ENCODE data around the gene VAMP2. TPM values are rescaled to one million over a fixed set of nuclear protein-coding genes. Genes with fewer than 3 reads are reported as not detected.
A peak's percentile ranks its signal among the peaks of the same experiment; 100 is the strongest.

The VAMP2 gene
- total and polyA plus RNA-seq, 2 of the 4 experiments (the other 2 are of a cell fraction): 2.3 to 33.3 TPM

GRCh38 chr17:8155231-8155995 lies 7.3 kb downstream of the VAMP2 start:
- peak overlapping the region; percentile 29; the same call in 1 of the 2 replicates for H3K23ac ChIP-seq (ENCODE audit: low read depth, low read length)
- in situ Hi-C loops (cut with MboI; ENCODE audit: low sequenced_read_pairs): loop anchor here (25.0 kb wide), 1 partner anchor 918 kb away; the partner anchor contains the start of genes DVL2, GABARAP and PHF23
- no peak overlapping the region for H3K56ac ChIP-seq (ENCODE audit: extremely low read depth, insufficient read depth, low read length)
- CTCF ChIA-PET: interaction anchor here (0.6 kb wide), 1 partner anchor 23 kb away, joined by 8 read pairs; no protein-coding TSS in a partner anchor
- no peak overlapping the region; the same call in 1 of the 2 replicates for H3K4ac ChIP-seq (ENCODE audit: low read depth, low read length)
- peak overlapping the region; percentile 55; the same call in 1 of the 2 replicates for H3K9ac ChIP-seq (ENCODE audit: low read depth, low read length)
- H4K20me1 ChIP-seq (ENCODE audit: insufficient read depth, low read length): peaks cover 13% of the 10 kb centered on the region
- no peak for TF ChIP-seq RAD21 (IDR thresholded peaks at IDR 0.05; ENCODE audit: low read length)
- TF ChIP-seq CHD1 (IDR thresholded peaks at IDR 0.05; ENCODE audit: low read depth, low read length): peak; percentile 5; the same call in 1 of the 2 replicates
- ATAC-seq (ENCODE audit: low read depth) (no peak), DNase-seq (no peak)
- peak overlapping the region; percentile 17; the same call in 1 of the 2 replicates for H4K91ac ChIP-seq (ENCODE audit: insufficient read depth, low read depth, low read length)
- H3K27me3 ChIP-seq (ENCODE audit: control insufficient read depth, insufficient read depth, low read length): no peaks in the 10 kb centered on the region
- no peaks in the 10 kb centered on the region for H3K9me3 ChIP-seq (ENCODE audit: control insufficient read depth, insufficient read depth, low read length)
- H3K14ac ChIP-seq (replicated peaks; ENCODE audit: low read depth, low read length): no peak overlapping the region; the same call in 1 of the 2 replicates
- peak overlapping the region; percentile 33 for H2AK5ac ChIP-seq (ENCODE audit: low read depth, low read length)
- H3K79me1 ChIP-seq (ENCODE audit: low read depth in 1 of 2, low read length in 2 of 2): peaks cover under 1 to 46% of the 10 kb centered on the region in 2 experiments; a peak in 3 of 4 replicates
- no peak overlapping the region for H2BK20ac ChIP-seq (ENCODE audit: low read depth, low read length)
- H3K4me3 ChIP-seq (ENCODE audit: insufficient read depth, low read depth, low read length): peak overlapping the region; percentile 69
- no peak overlapping the region for H4K8ac ChIP-seq (ENCODE audit: low read depth in 2 of 2, low read length in 2 of 2)
- dilution Hi-C loops (cut with HindIII; ENCODE audit: low sequenced_read_pairs, unreplicated experiment): no loop called here
- H3K4me2 ChIP-seq (ENCODE audit: low read depth, low read length): peak overlapping the region; percentile 87
- POLR2A ChIA-PET (ENCODE audit: unreplicated experiment): interaction anchor here (1.4 kb wide), 1 partner anchor 18 kb away, joined by 8 read pairs; no protein-coding TSS in a partner anchor
- 0 out of 3 replicates have a peak overlapping the region, but pooled peaks have one; percentile 30 for H2BK15ac ChIP-seq (ENCODE audit: low read depth, low read length)
- peak overlapping the region; percentile 45 for H3K27ac ChIP-seq (ENCODE audit: insufficient read depth, low read length)
- peaks cover 6% of the 10 kb centered on the region; the same call in 1 of the 2 replicates for H3K36me3 ChIP-seq (ENCODE audit: control insufficient read depth, insufficient read depth, low read length)
- no peak overlapping the region for H3K18ac ChIP-seq (ENCODE audit: low read depth, low read length)
- intact Hi-C loops (cut with micrococcal nuclease): loop anchor here (5.0 kb wide), 1 partner anchor 73 kb away; no protein-coding TSS in a partner anchor
- H2BK120ac ChIP-seq (ENCODE audit: low read depth, low read length): no peak overlapping the region
- H3K9me1 ChIP-seq (ENCODE audit: insufficient read depth, low read length): peaks cover 22% of the 10 kb centered on the region
- H3K4me1 ChIP-seq (ENCODE audit: control insufficient read depth, insufficient read depth, low read length): peaks cover 23% of the 10 kb centered on the region
- H4K5ac ChIP-seq (ENCODE audit: low read depth, low read length): no peak overlapping the region
- BruUV-seq (replicated peaks): no TSS peak
- peak overlapping the region; percentile 81 for H2AK9ac ChIP-seq (replicated peaks; ENCODE audit: low read depth, low read length, poor library complexity)
- WGBS, 2 experiments (ENCODE audit: extremely low coverage in 2 of 2, insufficient read length in 1 of 2): 39% methylated on average over 6 of the region's 14 CpGs; no CpG with 5 or more reads in 1 of the 2 experiments
- H2BK5ac ChIP-seq (ENCODE audit: low read depth, low read length, poor library complexity, severe bottlenecking): peak overlapping the region; percentile 75
- H2AFZ ChIP-seq (replicated peaks; ENCODE audit: low read length, poor library complexity): peak overlapping the region; percentile 89
